Stimulated activated naive CD4-positive, alpha-beta T cell treated with Interleukin-2 at 50 U/mL for 16 hours (primary cell): Measurements from ENCODE around the gene TREM1.

Experiments
- DNase-seq: peaks from one replicate; lab custom pipeline; 2025; lab: John Stamatoyannopoulos, UW

Gene TREM1

DNA sequence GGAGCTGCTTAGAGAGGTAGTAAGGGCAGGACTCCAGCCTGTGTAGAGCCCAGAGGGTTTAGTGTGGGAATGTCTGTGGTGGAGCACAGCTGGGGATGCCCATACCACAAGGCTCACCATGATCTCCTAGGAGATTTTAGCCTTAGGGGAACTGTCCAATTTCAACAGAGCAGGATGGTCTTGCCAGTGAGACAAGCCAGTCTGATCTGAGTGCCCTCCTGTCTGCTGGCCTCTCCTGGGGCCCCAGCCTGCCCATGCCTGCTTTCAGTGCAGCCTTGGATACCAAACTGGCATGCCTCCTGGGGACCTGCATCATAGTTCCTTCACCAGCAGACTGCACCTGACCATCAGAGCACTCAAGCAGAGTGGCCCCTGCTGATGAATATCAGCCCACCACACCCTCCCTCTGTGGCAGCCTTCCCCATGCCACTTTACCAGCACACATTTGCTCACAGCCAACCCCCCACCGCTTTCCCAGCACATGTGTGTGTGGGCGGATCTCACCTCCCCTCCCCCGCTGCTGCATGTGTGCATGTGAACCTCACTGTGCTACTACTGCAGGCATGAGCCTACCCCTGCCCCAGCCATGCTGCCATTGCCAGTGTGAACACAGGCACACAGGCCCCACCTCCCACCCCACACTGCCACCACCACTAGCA lies 7.9 kb upstream of the TREM1 start:
- DNase-seq: no peak

GRCh38 chr6:41291717-41292116 lies 5.2 kb upstream of the TREM1 start:
- DNase-seq: no peak

DNA sequence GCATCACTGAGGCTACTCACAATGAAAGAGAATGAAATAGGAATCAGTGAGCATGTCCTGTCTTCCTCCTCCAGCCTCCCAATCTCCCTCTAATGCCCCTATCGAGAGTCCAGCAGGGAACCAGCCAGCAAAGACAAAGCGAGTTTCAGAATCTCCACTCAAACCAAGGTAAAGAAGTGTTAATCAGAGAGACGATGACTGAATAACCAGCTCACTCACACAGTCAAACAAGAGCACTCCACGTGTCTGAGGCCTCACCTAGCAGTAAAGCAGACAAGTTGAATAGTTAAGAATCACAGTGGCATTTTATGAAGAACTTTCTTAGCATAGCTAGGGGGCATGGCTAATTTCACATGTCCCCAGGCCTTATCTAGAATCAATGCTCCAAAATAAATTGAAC lies 3.3 kb upstream of the TREM1 start:
- no peak for DNase-seq

GRCh38 chr6:41288754-41289129 lies 2.3 kb upstream of the TREM1 start:
- no peak for DNase-seq

- DNase-seq: no peak
Measured at GRCh38 chr6:41288030-41288753, 1.7 kb upstream of the TREM1 start.

DNA sequence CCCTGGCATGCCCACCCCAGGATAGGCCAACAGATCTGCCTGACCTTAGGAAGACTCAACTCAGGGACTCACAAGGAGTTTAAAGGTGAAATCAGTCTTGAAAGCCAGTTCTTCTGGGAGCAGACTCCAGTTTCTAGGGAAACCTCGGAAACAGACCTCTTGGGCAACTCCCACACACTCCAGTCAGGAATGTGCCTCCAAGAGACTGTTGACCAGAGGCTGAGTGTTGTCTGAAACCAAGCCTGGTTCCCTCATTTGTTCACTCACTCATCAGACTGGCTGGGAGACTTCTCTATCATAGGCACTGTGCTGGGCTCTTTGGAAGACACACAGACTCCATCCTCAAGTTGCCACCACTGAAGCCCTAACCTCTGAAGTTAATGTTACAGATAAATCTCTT lies 1.8 kb downstream of the TREM1 start:
- no peak for DNase-seq

DNA sequence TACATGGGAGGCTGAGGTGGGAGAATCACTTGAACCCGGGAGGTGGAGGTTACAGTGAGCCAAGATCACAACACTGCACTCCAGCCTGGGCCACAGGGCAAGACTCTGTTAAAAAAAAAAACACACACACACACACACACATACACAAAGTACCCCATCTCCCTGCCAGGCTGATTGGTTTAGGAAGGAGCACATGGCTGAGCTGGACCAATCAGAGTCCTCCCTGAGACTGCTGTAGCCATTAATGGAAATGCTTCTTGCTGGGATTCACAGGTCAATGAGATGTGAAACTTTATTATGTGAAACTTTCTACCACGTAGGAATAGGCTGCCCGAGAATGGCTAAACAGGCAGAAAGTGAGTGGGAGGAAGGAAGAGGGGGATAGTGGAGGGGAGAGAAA lies 2.9 kb downstream of the TREM1 start:
- DNase-seq: no peak

- DNase-seq: no peak
Measured at GRCh38 chr6:41280381-41281057, 6.0 kb downstream of the TREM1 start.

GRCh38 chr6:41278699-41279405 lies 7.6 kb downstream of the TREM1 start:
- peak; percentile 34 for DNase-seq

GRCh38 chr6:41277605-41278004 lies 8.9 kb downstream of the TREM1 start:
- DNase-seq: no peak

DNA sequence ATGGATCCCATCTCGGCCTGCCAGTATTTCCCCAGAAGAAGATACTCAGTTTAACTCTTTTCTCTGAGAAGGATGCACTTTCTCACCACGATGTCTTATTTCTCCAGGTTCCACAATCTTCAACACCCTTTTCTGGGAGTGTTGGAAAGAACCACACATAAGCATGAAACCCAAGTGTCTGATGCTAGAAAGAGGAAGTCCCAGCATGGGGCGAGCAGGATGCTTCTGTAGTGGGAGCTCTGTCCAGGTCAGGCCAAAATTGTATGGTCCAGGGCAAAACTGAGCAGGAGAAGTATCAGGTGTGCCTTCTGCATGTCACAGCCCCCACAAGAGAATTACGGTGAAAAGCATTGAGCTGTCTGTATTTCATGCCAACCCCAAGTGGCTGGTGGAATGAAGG lies 11.0 kb downstream of the TREM1 start:
- DNase-seq: no peak

GRCh38 chr6:41274256-41274655 lies 12.2 kb downstream of the TREM1 start:
- DNase-seq: no peak

GRCh38 chr6:41273714-41274113 lies 12.8 kb downstream of the TREM1 start:
- DNase-seq: no peak

GRCh38 chr6:41272591-41273240 lies 13.8 kb downstream of the TREM1 start:
- no peak for DNase-seq

DNA sequence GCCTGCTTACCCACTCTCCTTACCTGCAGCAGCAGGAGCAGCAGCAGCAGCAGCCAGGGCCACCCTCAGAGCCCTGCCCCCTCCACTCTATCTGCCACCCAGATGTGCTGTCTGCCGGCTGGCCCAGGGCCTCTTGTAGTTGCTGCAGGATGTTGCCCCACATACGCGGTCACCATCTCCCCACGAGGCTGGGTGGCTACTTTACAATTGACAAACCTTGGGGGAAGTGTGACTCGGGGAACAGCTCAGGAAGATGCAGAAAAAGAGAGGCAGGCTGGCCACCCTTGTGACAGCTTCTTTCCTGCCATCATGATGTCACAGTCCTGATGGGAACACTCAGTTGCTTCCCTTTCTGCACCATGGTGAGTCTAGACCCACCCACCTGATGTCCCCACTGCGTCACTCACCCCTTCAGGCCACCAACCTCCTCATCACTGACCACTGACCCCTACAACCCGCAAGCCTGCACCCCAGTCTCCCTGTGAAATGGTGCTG lies 14.5 kb downstream of the TREM1 start:
- no peak for DNase-seq

GRCh38 chr6:41269716-41270115 lies 16.8 kb downstream of the TREM1 start:
- no peak for DNase-seq

DNA sequence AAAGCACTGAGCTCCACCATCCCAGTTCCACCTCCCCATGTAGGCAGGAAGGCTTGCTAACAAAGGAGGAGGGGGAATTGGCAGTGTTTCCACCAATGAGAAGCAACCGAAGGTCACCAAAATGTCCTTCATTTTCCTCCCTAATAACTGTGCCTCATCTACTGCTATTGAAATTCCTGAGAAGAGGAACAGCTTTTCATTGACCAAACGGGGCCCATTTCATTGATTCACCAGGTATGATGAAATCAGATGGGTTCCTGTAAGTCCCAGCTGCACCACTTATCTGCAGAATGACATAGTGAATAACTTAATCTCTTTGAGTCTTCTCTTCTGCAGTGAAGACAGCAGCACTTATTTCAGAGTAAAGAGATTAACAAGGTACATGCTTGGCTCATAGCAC lies 17.3 kb downstream of the TREM1 start:
- DNase-seq: no peak

DNA sequence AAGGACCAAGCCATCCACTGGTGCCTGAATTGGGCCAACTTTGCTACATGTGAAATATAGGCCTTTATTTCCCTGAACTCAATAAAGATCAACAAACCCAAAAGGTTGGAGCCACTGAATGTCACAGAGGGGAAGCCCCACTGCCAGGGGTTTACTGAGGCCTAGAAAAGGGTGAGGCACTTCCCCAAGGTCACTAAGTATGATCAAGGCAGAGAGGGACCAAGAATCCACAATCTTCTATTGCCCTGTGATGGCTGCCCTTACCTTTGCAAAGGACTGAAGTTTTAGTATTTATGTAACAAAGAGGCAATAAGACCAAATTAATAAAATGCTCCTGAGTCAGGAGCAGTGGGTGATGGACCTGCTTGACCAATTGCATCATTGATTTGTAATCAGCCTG lies 18.0 kb downstream of the TREM1 start:
- DNase-seq: no peak

GRCh38 chr6:41266541-41266940 lies 19.9 kb downstream of the TREM1 start:
- DNase-seq: no peak

- no peak for DNase-seq
Measured at GRCh38 chr6:41263267-41263666, 23.2 kb downstream of the TREM1 start.

GRCh38 chr6:41262401-41262800 lies 24.1 kb downstream of the TREM1 start:
- DNase-seq: no peak

DNA sequence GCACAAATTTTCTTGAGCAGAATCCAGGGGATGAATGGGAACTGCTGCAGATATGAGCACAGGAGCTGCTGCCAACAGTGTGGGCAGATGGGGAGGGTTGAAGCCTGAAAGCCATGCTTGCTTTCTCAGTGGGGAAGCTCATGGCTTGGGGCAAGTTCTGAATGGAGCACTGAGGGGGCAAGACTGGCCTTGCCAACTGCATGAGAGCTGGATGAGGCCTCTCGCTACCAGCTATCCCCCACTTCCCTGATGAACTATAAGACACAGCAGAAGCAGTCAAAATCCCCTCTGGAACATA lies 28.3 kb downstream of the TREM1 start:
- no peak for DNase-seq
